Endothelial cell (in vitro differentiated cells): Measurements from ENCODE around the gene TPH2. TPM values are rescaled to one million over a fixed set of nuclear protein-coding genes. Genes with fewer than 3 reads are reported as not detected.

ENCODE experiments used
- total RNA-seq: library from RNA; stranded (reverse); fragmentation: NEBNext Ultra II Directional; extraction: Animal tissue kit (Norgen Biotek cat#: 25700); gene quantifications from one replicate; pipeline ENCODE4 v1.2.1, GENCODE V29; 2021; ENCODE audit not compliant: unreplicated experiment

Gene TPH2
- total RNA-seq, 1 donor from 2014 or later, result 0.10 TPM

Other genes with a start within 250 kb of the TPH2 start
- gene RAB21, start 184.0 kb upstream of the TPH2 start, total RNA-seq, result 53.7 TPM
- 37.9 TPM for gene TBC1D15, start 99.1 kb upstream of the TPH2 start, total RNA-seq